HG03342 (cell line): ENCODE data around the gene HNRNPA2B1.
"Not testable (repeated sequence)": the region's sequence is repeated elsewhere in the genome, so short reads cannot be mapped to it uniquely, and the experiment has no call there.

Experiments
- ATAC-seq: cut with Tn5 transposase; IDR thresholded peaks from one replicate; pipeline ENCODE4 v1.9.1; 2021; ENCODE audit warnings: mild to moderate bottlenecking, moderate library complexity; ENCODE audit not compliant: unreplicated experiment

The HNRNPA2B1 gene

GRCh38 chr7:26148307-26148700 is 52.2 kb downstream of the HNRNPA2B1 start:
- not testable (repeated sequence) for ATAC-seq

DNA sequence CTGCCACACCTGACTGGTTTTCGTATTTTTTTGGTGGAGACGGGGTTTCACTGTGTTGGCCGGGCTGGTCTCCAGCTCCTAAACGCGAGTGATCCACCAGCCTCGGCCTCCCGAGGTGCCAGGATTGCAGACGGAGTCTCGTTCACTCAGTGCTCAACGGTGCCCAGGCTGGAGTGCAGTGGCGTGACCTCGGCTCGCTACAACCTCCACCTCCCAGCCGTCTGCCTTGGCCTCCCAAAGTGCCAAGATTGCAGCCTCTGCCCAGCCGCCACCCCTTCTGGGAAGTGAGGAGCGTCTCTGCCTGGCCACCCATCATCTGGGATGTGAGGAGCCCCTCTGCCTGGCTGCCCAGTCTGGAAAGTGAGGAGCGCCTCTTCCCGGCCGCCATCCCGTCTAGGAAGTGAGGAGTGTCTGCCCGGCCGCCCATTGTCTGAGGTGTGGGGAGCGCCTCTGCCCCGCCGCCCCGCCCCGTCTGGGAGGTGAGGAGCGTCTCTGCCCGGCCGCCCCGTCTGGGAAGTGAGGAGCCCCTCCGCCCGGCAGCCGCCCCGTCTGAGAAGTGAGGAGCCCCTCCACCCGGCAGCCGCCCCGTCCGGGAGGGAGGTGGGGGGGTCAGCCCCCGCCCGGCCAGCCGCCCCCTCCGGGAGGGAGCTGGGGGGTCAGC is 52.8 kb downstream of the HNRNPA2B1 start:
- not testable (repeated sequence) for ATAC-seq

DNA sequence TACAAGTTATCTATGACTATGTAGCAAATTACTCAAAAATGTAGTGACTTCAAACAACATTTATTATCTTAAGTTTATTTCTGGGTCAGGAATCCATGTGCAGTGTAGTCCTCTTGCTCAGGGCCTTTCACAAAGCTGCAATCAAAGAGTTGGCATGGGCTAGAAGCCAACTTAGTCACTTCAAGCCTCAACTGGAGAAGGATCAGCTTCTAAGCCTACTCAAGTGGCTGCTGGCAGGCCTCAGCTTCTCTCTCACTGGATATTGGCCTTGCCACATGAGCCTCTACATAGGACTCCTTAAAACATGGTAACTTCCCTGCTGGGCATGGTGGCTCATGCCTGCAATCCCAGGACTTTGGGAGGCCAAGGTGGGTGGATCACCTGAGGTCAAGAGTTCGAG is 53.5 kb downstream of the HNRNPA2B1 start:
- no peak for ATAC-seq

GRCh38 chr7:26145238-26145637 is 55.3 kb downstream of the HNRNPA2B1 start:
- ATAC-seq = no peak

- ATAC-seq = no peak
These were observed 56.1 kb downstream of the HNRNPA2B1 start for GRCh38 chr7:26144184-26145080.

DNA sequence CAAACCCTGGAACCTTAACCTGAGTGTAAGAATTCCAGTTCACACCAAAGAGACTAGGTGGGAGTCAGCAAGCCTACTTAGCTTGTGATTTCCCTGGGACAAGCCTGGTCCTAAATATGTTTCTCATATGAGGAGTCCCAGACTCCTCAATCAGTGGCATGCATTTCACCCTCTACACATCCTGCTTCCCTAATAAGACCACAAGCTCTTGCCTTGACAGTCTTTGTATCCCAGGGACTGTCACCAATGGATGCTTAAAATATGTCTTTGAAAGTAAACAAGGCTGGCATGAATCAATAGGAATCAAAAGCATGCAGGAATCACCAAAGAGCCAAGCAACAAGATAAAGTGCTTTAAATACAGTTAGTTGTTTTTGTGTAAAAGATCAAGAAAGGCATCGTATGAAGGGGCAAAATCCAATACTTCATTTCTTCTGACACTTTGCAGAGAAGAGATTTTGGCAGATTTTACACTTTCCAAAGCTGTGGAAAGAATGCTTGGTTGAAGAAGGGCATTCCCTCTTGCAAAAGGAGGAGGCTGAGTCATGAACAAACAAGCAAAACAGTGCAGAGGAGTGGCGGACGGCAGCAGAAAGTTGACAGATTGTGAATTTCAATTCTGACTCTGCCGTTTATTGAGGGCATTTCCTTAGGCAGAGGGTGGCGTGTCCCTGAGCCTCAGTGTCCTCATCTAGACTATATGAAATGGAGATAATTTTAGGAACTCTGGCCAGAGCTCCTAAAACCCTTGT is 57.1 kb downstream of the HNRNPA2B1 start:
- no peak for ATAC-seq

DNA sequence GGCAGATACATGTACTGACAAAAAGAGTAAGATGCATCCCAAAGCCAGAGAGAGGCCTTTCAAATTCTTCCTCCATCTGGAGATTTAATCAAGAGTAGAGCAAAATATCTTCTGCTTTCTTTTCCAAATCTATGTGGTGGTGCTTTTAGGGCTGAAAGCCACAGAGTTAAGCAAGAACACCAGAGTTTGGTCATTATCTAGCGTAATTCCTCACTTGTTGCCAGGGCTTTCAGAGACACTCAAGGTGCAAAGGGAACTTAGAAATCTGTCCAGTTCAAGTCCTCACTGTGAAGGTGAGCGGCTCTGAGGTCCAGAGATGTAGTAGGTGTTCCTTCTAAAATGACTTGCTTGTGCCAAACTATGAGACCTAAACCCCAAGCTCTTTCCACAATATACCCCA is 59.5 kb downstream of the HNRNPA2B1 start:
- ATAC-seq = no peak

- ATAC-seq = no peak
These were observed 60.2 kb downstream of the HNRNPA2B1 start for GRCh38 chr7:26140380-26140779.
